ENCODE data around the gene DHX16.

DNA sequence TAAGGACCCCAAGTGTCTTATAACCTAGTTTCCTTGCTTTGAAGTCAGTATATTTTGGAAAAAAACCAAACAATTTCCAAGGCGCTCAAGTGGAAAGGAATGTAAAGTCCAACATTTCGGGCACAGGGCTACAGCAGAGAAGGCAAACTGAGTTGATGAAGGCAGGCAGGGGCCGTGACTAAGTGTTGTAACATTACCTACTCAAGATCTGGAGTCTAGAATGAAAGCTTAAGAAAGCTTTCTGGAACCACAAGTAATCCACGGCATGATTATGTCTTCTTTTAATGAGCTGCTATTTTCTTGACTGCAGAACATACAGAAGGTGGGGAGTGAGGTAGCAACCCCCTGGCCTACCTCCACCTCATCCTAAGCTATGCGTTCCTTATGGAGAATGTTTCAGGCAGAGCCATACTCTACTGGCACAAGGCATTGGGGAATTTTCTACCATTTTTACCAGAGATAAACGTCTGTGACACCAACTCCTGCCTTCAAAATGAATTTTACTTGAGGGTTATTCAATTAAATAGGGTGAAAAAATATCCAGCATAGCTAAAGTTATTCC, 60.0 kb downstream of the DHX16 start:
- peak in 2 of 3 donors; percentile 14 to 60 for TF ChIP-seq POLR2AphosphoS5 (IDR thresholded peaks at IDR 0.05)
- TF ChIP-seq, protein P1, sequence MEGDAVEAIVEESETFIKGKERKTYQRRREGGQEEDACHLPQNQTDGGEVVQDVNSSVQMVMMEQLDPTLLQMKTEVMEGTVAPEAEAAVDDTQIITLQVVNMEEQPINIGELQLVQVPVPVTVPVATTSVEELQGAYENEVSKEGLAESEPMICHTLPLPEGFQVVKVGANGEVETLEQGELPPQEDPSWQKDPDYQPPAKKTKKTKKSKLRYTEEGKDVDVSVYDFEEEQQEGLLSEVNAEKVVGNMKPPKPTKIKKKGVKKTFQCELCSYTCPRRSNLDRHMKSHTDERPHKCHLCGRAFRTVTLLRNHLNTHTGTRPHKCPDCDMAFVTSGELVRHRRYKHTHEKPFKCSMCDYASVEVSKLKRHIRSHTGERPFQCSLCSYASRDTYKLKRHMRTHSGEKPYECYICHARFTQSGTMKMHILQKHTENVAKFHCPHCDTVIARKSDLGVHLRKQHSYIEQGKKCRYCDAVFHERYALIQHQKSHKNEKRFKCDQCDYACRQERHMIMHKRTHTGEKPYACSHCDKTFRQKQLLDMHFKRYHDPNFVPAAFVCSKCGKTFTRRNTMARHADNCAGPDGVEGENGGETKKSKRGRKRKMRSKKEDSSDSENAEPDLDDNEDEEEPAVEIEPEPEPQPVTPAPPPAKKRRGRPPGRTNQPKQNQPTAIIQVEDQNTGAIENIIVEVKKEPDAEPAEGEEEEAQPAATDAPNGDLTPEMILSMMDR (IDR thresholded peaks at IDR 0.05), result no peak

Measured in stomach (tissue), 4 donors.